ENCODE data around the gene N4BP2. TPM values are rescaled to one million over a fixed set of nuclear protein-coding genes. Genes with fewer than 3 reads are reported as not detected.

The N4BP2 gene
- total and polyA plus RNA-seq, 2 of the 8 experiments (the other 6 are each of a cell fraction or from before 2014, with no cell fraction given): 4.4 to 44.7 TPM

- TF ChIP-seq CTCF (IDR thresholded peaks at IDR 0.05; ENCODE audit: control extremely low read depth in 1 of 3, insufficient read depth in 1 of 3, low read depth in 1 of 3, low read length in 3 of 3) (no peak), KDM4A (IDR thresholded peaks at IDR 0.05; ENCODE audit: low read depth, low read length, severe bottlenecking) (no peak), BCL11A (IDR thresholded peaks at IDR 0.05; ENCODE audit: low read depth in 2 of 2, low read length in 2 of 2) (no peak), POLR2A (IDR thresholded peaks at IDR 0.05; ENCODE audit: control extremely low read depth in 1 of 2, low read depth in 2 of 2, low read length in 2 of 2) (no peak), MAFK (IDR thresholded peaks at IDR 0.05; ENCODE audit: low read depth, low read length) (no peak), BRCA1 (IDR thresholded peaks at IDR 0.05; ENCODE audit: low read depth, low read length) (no peak)
Measured at GRCh38 chr4:40195182-40196177, 138.8 kb downstream of the N4BP2 start (continued).
